Fibroblast of pulmonary artery (primary cell): ENCODE measurements around the gene SPHKAP.

Experiments
- DNase-seq: peaks from one replicate; pipeline ENCODE4 v3.0.0-alpha.2; 2010; ENCODE audit warnings: low read depth
- H3K4me3 ChIP-seq: replicated peaks from 2 replicates; pipeline ENCODE4 v1.5.1; 2011; ENCODE audit warnings: low read depth, mild to moderate bottlenecking, control low read depth, low read length, moderate library complexity
- CTCF ChIP-seq: IDR thresholded peaks from 2 replicates; pipeline ENCODE4 v1.5.1; 2011; ENCODE audit warnings: mild to moderate bottlenecking, control low read depth, low read length, inconsistent platforms; ENCODE audit errors: missing control alignments

SPHKAP gene

GRCh38 chr2:228072669-228073068, 108.8 kb downstream of the SPHKAP start:
- no peak overlapping the region for H3K4me3 ChIP-seq
- DNase-seq = no peak
- TF ChIP-seq CTCF = no peak

GRCh38 chr2:228067309-228067708, 114.2 kb downstream of the SPHKAP start:
- no peak for DNase-seq
- H3K4me3 ChIP-seq = no peak overlapping the region
- TF ChIP-seq CTCF = no peak

GRCh38 chr2:228066126-228066798, 115.2 kb downstream of the SPHKAP start:
- no peak for TF ChIP-seq CTCF
- DNase-seq = no peak
- H3K4me3 ChIP-seq = no peak overlapping the region

GRCh38 chr2:228065686-228066085, 115.8 kb downstream of the SPHKAP start:
- H3K4me3 ChIP-seq = no peak overlapping the region
- DNase-seq = no peak
- TF ChIP-seq CTCF = no peak

DNA sequence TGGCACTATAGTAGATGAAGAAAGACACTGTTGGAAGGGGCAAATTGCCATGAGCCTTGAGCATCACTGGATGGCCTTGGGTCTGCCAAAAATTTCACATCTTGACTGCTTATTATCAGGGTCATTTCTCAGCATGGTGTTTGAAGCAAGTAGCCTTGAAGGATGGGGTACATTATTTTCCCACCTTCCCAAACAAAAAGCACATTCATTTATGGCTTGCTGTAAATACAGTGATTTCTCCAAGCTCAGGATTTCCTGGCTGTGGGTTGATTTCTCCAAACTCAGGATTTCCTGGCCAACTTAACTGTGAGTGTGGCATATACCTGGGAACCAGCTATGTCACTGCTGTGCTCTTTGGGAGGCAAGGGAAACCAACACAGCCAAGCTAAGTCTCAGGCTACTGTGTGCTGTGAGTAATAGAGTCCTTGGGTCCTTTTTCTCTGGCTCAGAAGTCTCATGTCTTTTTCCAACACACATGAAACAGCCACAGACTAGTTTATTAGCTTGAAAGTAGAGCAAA, 116.6 kb downstream of the SPHKAP start:
- no peak for DNase-seq
- H3K4me3 ChIP-seq = no peak overlapping the region
- no peak for TF ChIP-seq CTCF

GRCh38 chr2:228064024-228064423, 117.5 kb downstream of the SPHKAP start:
- no peak overlapping the region for H3K4me3 ChIP-seq
- no peak for DNase-seq
- TF ChIP-seq CTCF = no peak

- TF ChIP-seq CTCF = no peak
- DNase-seq = no peak
- H3K4me3 ChIP-seq = no peak overlapping the region
Measured at GRCh38 chr2:228063558-228063957, 117.9 kb downstream of the SPHKAP start.
